T-helper 2 cell treated with Interferon-gamma antibody and Interleukin-4, amounts not matched to agents 5 μg/mL and 100 μg/mL, for 36 hours (primary cell): ENCODE results near the gene SPTY2D1.
"Not testable (repeated sequence)": the region's sequence is repeated elsewhere in the genome, so short reads cannot be mapped to it uniquely, and the experiment has no call there.

Source experiments
- DNase-seq: peaks from one replicate; pipeline ENCODE4 v3.0.0; 2021; ENCODE audit warnings: low spot score
- H3K27ac Mint-ChIP-seq: one replicate; pipeline ENCODE4 v1.8.0; 2021; ENCODE audit warnings: mild to moderate bottlenecking, mixed read lengths
- H3K27me3 Mint-ChIP-seq: one replicate; pipeline ENCODE4 v1.8.0; 2021; ENCODE audit warnings: low read depth, mixed read lengths
- H3K36me3 Mint-ChIP-seq: one replicate; pipeline ENCODE4 v1.8.0; 2021; ENCODE audit warnings: low read depth, mixed read lengths
- H3K4me1 Mint-ChIP-seq: one replicate; pipeline ENCODE4 v1.8.0; 2021; ENCODE audit warnings: low read depth, mixed read lengths
- H3K4me3 Mint-ChIP-seq: one replicate; pipeline ENCODE4 v1.8.0; 2022; ENCODE audit warnings: mild to moderate bottlenecking, moderate library complexity, mixed read lengths
- H3K9me3 Mint-ChIP-seq: one replicate; pipeline ENCODE4 v1.8.0; 2021; ENCODE audit warnings: mixed read lengths

Gene SPTY2D1

GRCh38 chr11:18608376-18608775 is 25.8 kb downstream of the SPTY2D1 start:
- no peak overlapping the region for H3K4me3 Mint-ChIP-seq
- no peaks in the 10 kb centered on the region for H3K4me1 Mint-ChIP-seq
- H3K27me3 Mint-ChIP-seq: no peaks in the 10 kb centered on the region
- no peaks in the 10 kb centered on the region for H3K9me3 Mint-ChIP-seq
- H3K27ac Mint-ChIP-seq: no peak overlapping the region
- H3K36me3 Mint-ChIP-seq: peaks cover 26% of the 10 kb centered on the region
- DNase-seq: no peak

DNA sequence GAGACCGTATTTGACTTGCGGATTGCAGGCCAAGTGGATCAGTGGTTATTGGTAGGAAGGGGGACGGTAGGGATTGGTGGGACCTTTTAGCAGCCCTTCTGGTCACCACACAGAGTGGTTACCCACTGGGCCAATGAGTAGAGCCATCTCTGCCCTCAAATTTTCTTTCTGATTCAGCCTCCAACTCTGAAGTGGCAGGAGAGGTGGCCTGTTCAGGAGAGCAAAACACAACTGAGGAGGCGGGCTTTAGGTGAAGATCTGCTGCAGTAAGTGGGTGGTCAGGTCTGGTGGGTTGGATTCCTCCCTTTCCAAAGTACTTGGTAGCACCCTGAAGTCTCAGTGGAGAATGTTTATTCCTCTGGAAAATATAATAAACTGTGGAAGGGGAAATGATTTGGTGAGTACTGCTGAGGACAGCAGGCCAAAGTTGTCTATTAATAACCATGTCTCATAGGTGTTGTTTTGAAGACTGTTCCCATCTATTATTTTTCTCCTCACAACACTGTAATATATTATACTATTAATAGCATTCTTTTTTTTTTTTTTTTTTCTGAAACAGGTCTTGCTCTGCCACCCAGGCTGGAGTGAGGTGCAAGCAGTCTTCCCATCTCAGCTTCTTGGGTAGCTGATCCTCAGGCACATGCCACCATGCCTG is 33.1 kb downstream of the SPTY2D1 start:
- Mint-ChIP-seq H3K36me3 (peaks cover 2% of the 10 kb centered on the region), H3K4me1 (no peaks in the 10 kb centered on the region), H3K27me3 (no peaks in the 10 kb centered on the region), H3K4me3 (no peak overlapping the region), H3K9me3 (no peaks in the 10 kb centered on the region), H3K27ac (no peak overlapping the region)
- DNase-seq: no peak

- Mint-ChIP-seq H3K4me3 (no peak within 1 kb of the TSS), H3K36me3 (peaks cover 3% of the 10 kb centered on the region), H3K27ac (no peak within 1 kb of the TSS), H3K4me1 (no peaks in the 10 kb centered on the region), H3K27me3 (no peaks in the 10 kb centered on the region), H3K9me3 (no peaks in the 10 kb centered on the region)
- DNase-seq: no peak
Observed at GRCh38 chr11:18599739-18600230, 34.4 kb downstream of the SPTY2D1 start, which contains the start of gene MISFA. MISFA (plus strand) TSS chr11:18599789; CDS start chr11:18599929, 140 bp downstream.

DNA sequence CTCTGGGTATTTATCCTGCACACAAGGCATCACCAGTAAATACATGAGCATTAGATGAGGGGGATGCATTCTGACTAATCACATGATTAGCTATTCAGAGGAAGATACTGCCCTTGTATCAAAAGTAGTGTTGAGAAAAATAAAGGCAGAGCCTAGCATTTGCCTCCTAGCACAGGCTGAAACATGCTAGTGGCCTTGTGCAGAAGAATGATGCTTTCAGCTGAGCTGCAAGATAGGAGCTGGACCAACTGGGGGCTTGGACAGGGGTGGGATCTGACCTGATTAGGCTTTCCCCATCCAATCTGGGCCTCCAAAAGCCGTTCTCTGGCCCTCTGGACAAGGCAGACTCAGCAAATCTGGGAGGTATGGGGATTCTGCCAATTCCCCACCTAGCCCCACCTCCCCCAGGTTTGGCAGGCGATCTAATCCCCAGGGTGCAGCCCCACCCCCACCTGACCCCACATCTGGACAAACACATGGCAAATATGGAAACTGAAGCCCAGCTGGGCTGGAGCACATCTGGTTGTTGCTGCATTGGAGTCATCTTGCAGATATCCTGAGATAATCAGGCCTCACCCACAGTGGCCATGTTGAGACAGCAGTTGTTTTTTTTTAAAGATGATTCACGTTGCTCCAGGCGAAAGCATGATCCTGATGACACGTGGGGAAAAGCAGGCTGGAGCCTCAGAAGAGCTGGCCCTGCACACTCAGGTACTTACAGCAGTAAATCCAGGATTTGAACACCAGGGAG is 39.0 kb downstream of the SPTY2D1 start:
- Mint-ChIP-seq H3K27me3 (no peaks in the 10 kb centered on the region), H3K4me3 (no peak overlapping the region), H3K4me1 (peaks cover 11% of the 10 kb centered on the region), H3K9me3 (no peaks in the 10 kb centered on the region), H3K36me3 (peaks cover 3% of the 10 kb centered on the region), H3K27ac (no peak overlapping the region)
- DNase-seq: no peak

DNA sequence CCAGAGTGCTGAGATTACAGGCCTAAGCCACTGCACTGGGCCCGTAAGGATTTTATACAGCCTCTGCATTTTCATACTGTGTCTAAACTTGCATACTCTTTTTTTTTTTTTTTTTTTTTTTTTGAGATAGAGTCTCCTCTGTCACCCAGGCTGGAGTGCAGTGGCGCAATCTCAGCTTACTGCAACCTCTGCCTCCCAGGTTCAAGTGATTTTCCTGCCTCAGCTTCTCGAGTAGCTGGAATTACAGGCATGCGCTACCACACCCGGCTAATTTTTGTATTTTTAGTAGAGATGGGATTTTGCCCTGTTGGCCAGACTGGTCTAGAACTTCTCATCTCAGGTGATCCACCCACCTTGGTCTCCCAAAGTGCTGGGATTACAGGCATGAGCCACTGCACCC is 40.1 kb downstream of the SPTY2D1 start:
- H3K36me3 Mint-ChIP-seq, H3K4me3 Mint-ChIP-seq, H3K9me3 Mint-ChIP-seq, H3K27ac Mint-ChIP-seq, DNase-seq, H3K27me3 Mint-ChIP-seq: not testable (repeated sequence)
- peaks cover 13% of the 10 kb centered on the region for H3K4me1 Mint-ChIP-seq

DNA sequence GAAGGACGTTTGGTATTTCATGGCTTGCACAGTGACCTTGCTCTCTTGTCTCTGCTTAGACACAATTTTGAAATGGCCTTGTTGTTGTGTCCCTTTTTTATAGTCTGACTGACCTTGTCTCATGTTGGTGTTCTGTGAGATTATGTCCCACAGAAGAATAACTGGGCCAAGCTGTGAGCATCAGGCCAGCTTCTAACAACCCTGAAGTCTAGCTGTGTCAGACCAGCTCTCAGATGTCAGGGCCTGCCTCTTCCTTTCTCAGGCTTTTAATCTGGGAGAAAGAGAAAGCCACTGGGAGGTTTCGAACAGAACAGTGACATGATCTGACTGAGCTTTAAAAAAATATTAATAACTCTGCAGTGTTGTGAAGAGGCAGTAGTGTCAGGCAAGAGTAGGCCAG is 43.6 kb downstream of the SPTY2D1 start:
- H3K9me3 Mint-ChIP-seq: no peaks in the 10 kb centered on the region
- H3K4me1 Mint-ChIP-seq: peaks cover 13% of the 10 kb centered on the region
- no peak for DNase-seq
- no peaks in the 10 kb centered on the region for H3K36me3 Mint-ChIP-seq
- H3K4me3 Mint-ChIP-seq: no peak overlapping the region
- no peaks in the 10 kb centered on the region for H3K27me3 Mint-ChIP-seq
- H3K27ac Mint-ChIP-seq: no peak overlapping the region

GRCh38 chr11:18588297-18589252 is 45.6 kb downstream of the SPTY2D1 start, which contains the start of gene UEVLD:
UEVLD (minus strand) TSS chr11:18588734; CDS start chr11:18588654, 80 bp downstream.
- DNase-seq: peak; percentile 81
- Mint-ChIP-seq H3K4me1 (peaks cover 13% of the 10 kb centered on the region), H3K27ac (no peak within 1 kb of the TSS), H3K27me3 (no peaks in the 10 kb centered on the region), H3K9me3 (no peaks in the 10 kb centered on the region), H3K36me3 (no peaks in the 10 kb centered on the region), H3K4me3 (no peak within 1 kb of the TSS)

GRCh38 chr11:18581825-18582224 is 52.3 kb downstream of the SPTY2D1 start:
- peaks cover 12% of the 10 kb centered on the region for H3K4me1 Mint-ChIP-seq
- H3K27ac Mint-ChIP-seq: no peak overlapping the region
- no peaks in the 10 kb centered on the region for H3K27me3 Mint-ChIP-seq
- DNase-seq: no peak
- no peak overlapping the region for H3K4me3 Mint-ChIP-seq
- H3K9me3 Mint-ChIP-seq: no peaks in the 10 kb centered on the region
- H3K36me3 Mint-ChIP-seq: peaks cover 24% of the 10 kb centered on the region

DNA sequence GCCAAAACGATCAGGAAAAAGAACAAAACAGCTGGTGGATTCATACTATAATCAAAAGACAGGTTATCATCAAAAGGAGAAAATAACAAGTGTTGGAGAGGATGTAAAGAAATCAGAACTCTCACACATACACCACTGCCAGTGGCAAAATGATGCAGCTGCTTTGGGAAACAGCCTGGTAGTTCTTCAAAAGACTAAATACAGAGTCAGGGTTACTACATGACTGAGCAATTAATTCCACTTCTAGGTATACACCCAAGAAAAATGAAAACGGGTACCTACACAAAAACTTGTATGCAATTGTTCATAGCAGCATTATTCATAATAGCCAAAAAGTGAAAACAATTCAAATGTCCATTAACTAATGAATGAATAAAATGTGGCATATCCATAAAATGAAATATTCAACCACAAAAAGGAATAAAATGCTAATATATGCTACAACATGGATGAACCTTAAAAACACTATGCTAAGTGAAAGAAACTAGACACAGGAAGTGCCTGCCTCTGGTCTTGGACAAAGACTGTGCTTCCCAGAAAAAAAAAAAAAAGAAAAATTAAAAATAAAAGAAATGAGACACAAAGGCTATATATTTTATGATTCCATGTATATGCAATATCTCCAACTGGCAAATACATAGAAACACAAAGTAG is 53.9 kb downstream of the SPTY2D1 start:
- Mint-ChIP-seq H3K4me3 (no peak overlapping the region), H3K27me3 (no peaks in the 10 kb centered on the region), H3K9me3 (no peaks in the 10 kb centered on the region), H3K36me3 (peaks cover 29% of the 10 kb centered on the region), H3K4me1 (peaks cover 24% of the 10 kb centered on the region), H3K27ac (no peak overlapping the region)
- no peak for DNase-seq

DNA sequence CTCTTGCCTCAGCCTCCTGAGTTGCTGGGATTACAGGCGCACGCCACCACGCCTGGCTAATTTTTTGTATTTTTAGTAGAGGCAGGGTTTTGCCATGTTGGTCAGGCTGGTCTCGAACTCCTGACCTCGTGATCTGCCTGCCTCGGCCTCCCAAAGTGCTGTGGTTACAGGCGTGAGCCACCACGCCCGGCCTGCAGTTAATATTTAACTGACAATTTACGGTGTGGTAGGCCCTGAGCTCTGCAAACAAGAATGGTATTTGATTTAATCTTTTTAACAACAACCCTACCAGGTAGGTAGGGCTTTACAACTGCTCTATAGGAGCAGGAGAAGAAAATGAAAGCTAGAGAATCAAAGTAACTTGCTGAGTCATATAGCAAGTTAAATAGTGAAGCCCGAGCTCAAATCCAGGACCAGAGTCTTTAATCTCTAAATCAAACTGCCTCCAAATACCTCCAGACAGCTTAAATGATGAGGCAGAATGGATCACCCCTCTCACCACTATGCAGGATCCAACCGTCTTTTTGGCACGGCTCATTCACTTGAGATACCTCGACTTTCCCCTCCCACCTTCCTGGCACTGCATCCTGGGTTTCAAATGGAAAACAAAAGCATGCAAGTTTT is 55.1 kb downstream of the SPTY2D1 start:
- Mint-ChIP-seq H3K27ac (peak overlapping the region; percentile 87), H3K9me3 (no peaks in the 10 kb centered on the region), H3K4me1 (peaks cover 25% of the 10 kb centered on the region), H3K27me3 (no peaks in the 10 kb centered on the region), H3K4me3 (peak overlapping the region; percentile 72), H3K36me3 (peaks cover 33% of the 10 kb centered on the region)
- DNase-seq: peak; percentile 13

DNA sequence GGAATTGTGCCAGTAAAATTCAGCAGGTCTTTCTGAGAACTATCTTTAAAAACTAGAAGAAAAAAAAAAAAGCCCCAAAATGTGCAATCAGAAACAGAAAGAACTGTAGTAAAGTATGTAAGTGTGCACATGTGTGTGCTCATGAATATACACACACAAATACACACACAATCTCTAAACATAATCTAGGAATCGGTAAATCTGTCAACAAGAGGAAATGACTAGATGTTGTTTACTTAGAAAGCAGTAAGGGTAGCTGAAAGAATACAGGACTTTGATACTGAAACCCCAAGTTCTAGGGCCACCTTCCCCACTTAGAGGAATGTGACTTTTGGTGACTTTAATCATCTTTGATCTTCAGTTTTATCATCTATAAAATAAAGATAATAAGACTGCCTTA is 58.8 kb downstream of the SPTY2D1 start:
- Mint-ChIP-seq H3K4me3 (no peak overlapping the region), H3K27me3 (no peaks in the 10 kb centered on the region), H3K9me3 (no peaks in the 10 kb centered on the region), H3K4me1 (peaks cover 31% of the 10 kb centered on the region), H3K27ac (peak overlapping the region; percentile 49), H3K36me3 (peaks cover 43% of the 10 kb centered on the region)
- DNase-seq: no peak

GRCh38 chr11:18567081-18567480 is 67.1 kb downstream of the SPTY2D1 start:
- Mint-ChIP-seq H3K4me1 (peaks cover 1% of the 10 kb centered on the region), H3K27ac (no peak overlapping the region), H3K27me3 (no peaks in the 10 kb centered on the region), H3K4me3 (no peak overlapping the region), H3K36me3 (peaks cover 10% of the 10 kb centered on the region), H3K9me3 (no peaks in the 10 kb centered on the region)
- DNase-seq: no peak

DNA sequence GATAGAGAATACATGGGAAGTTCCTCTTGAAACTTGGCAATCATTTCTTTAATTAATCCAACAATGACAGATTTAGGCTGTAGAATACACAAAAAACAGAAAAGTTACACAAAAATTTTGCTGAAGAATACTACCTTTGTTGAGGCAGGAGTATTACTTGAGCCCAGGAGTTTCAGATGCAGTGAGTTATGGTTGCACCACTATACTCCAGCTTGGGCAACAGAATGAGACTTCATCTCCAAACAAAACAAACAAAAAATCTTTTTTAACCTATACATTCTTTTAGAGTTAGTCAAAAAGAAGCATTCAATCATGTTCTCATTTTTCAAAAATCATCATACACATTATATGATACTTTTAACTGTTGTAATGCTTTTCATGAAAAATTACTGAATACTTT is 67.7 kb downstream of the SPTY2D1 start:
- Mint-ChIP-seq H3K27ac (no peak overlapping the region), H3K9me3 (no peaks in the 10 kb centered on the region), H3K4me3 (no peak overlapping the region), H3K4me1 (peaks cover under 1% of the 10 kb centered on the region), H3K36me3 (peaks cover 9% of the 10 kb centered on the region), H3K27me3 (no peaks in the 10 kb centered on the region)
- DNase-seq: no peak
